Nucleus accumbens (tissue), 56 donors: ENCODE data around the gene CHRNE.
A peak's percentile ranks its signal among the peaks of the same experiment; 100 is the strongest.
"Not testable (repeated sequence)": the region's sequence is repeated elsewhere in the genome, so short reads cannot be mapped to it uniquely, and the experiment has no call there.

ENCODE experiments used
- DNase-seq, 56 donors: peaks; one replicate each; lab custom pipeline; 2025; lab: John Stamatoyannopoulos, UW

Gene CHRNE

GRCh38 chr17:4893272-4893671 is 9.6 kb downstream of the CHRNE start:
- DNase-seq, result no peak

GRCh38 chr17:4892499-4893221 is 10.2 kb downstream of the CHRNE start:
- DNase-seq, result no peak

DNA sequence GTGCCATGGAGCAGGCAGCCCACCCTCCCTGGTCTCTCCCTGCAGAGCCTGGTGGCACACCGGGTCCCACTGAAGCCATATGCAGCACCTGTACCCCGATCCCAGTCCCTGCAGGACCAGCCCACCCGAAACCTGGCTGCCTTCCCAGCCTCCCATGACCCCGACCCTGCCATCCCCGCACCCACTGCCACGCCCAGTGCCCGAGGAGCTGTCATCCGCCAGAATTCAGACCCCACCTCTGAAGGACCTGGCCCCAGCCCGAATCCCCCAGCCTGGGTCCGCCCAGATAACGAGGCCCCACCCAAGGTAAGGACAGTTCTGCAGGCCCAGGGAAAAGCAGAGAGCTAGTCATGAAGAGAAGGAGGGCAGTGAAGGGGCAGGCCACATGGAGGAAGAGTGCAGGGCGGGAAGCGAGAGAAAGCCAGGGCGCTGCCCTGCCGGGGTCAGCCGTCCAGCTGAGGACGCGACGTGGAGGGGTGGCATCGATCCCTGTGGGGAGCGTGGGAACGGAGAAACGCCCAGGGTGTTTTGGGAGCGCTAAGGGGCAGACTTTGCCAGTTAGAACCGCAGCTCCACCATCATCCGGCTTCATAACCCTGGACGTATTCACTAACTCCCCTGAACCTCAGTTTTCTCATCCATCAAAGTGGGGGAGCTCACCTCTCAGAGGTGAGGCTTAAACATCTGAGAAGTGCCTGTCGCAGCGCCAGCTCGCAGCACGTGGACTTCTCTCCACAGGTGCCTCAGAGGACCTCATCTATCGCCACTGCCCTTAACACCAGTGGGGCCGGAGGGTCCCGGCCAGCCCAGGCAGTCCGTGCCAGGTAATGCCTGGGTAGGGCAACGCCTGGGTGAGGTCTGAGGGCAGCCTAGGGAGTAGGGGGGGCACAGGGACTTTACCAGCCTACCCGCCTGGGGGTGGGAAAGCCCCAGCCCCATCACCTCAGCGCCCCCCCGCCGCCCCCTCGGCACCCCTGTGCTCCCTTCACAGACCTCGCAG is 11.2 kb downstream of the CHRNE start:
- no peak for DNase-seq

GRCh38 chr17:4887581-4887980 is 15.3 kb downstream of the CHRNE start:
- DNase-seq, result no peak

GRCh38 chr17:4886830-4887229 is 16.1 kb downstream of the CHRNE start:
- DNase-seq, result no peak

- DNase-seq, result no peak
Observed at GRCh38 chr17:4884489-4884888, 18.4 kb downstream of the CHRNE start.

DNA sequence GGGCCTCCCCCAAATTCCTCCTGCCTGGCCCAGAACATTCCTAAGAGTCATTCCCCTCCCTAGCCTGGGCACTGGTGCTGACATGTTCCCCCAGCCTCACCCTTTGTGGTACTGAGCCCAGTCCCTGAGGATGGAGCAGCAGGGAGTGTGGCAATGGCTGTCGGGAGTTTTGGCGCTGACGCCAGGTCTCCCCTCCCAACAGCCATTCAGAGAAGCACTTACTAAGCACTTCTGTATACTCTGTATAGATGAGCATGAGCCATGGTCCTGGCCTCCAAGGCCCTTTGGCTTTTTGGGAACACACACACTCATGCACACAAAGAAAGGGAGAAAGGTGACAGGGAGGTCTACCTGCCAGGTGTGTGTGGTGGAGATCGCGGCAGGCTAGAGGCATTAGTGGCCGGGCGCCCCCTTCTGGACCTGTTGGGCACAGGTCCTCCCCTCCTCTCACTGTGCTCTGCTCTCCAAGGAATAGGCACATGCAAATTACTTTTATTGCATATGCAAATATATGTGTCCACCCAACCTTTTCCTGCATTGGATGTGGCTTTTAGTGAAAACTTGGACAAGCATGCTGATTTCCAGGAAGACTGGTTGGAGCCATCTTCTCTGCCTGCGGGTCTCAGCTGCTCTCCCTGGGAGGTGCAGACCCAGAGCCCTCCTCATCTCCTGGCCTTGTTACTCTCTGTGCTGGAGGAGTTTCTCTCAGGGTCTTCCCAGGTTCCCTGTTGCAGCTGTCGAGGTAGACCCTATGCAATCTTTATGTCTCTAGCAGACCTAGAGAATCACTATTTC is 20.9 kb downstream of the CHRNE start:
- DNase-seq, result peak in 42 of 56 donors; percentile 13 to 75 (median 38)

- DNase-seq, result no peak
Observed at GRCh38 chr17:4880857-4881256, 22.0 kb downstream of the CHRNE start.

DNA sequence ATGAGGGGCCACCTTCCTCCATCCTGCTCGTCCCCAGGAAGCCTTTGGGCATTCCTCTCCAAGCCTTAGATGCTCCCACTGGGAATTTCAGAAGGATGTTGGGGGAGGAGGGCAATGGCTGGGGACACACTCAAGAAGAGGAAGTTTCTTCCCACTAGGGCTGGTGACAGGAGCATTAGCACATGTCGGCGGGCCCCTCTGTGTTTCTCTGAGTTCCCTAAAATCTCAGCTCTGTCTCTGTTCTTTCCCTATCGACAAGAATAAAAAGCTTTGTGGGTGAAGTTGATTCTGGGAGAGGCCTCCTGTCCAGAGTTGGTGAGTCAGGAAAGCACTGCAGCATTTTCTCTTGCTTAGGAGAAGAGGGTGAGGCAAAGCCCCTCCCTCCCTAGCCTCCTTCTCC is 23.3 kb downstream of the CHRNE start:
- DNase-seq, result peak in 1 of 56 donors; percentile 10

DNA sequence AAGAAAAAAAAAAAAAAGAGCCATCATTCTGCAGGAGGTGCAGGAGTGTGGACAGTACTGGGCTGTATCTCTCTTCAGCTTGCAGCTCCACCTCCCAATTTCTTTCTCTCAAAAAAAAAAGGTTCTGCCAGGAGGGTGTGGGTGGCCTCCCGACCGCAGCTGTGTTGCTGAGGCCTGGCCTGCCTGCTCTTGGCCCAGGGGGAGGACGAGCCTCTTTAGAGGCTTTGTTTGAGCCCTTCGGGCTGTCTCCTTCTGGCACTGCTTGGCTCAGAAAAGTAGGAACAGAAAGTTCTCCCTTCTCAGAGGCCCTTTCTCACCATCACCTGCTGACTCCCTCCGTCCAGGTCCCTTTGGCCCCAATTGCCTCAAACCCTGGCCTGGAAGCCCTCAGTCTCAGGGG is 25.8 kb downstream of the CHRNE start:
- DNase-seq, result peak in 44 of 56 donors; percentile 8 to 78 (median 40)

DNA sequence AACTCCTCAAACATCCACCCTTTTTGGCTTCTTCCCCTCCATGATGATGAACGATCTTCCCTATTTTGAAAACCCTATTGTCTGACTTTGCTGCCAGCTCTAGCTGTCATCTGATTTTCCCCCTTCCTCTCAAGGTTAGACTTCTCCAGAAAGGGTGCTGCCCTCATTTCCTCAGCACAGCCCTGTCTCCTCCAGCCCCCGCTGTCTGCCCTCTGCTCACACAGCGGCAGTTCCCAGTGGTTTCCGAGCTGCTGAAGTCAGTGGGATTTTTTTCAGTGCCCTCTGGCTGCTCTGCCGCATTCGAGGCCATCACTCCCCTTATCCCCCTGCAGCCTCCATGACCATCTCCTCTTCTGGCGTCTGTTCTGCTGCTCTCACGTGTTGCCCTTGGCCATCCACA is 30.1 kb downstream of the CHRNE start:
- peak in 34 of 56 donors; percentile 6 to 73 (median 26) for DNase-seq

- no peak for DNase-seq
Observed at GRCh38 chr17:4870855-4871254, 32.0 kb downstream of the CHRNE start.

DNA sequence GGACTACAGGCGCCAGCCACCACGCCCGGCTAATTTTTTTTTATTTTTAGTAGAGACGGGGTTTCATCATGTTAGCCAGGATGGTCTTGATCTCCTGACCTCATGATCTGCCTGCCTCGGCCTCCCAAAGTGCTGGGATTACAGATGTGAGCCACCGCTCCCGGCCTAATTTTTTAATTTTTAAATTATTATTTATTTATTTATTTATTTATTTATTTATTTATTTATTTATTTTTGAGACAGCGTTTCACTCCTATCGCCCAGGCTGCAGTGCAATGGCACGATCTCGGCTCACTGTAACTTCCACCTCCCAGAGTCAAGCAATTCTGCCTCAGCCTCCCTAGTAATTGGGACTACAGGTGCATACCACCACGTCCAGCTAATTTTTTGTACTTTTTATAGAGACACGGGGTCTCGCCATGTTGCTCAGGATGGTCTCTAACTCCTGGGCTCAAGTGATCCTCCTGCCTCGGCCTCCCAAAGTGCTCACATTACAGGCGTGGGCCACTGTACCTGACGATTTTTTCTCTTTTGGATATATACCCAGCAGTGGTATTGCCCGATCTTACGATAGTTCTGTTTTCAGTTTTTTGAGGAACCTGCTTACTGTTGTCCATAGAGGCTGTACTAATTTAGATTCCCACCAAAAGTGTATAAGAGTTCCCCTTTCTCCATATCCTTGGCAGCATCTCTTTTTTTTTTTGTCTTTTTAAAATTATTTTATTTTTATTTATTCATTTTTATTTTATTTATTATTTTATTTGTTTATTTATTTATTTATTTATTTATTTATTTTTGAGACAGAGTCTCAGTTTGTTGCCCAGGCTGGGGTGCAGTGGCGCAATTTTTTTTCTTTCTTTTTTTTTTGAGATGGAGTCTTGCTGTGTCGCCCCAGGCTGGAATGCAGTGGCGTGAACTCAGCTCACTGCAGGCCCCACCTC is 33.6 kb downstream of the CHRNE start:
- DNase-seq, result not testable (repeated sequence)

DNA sequence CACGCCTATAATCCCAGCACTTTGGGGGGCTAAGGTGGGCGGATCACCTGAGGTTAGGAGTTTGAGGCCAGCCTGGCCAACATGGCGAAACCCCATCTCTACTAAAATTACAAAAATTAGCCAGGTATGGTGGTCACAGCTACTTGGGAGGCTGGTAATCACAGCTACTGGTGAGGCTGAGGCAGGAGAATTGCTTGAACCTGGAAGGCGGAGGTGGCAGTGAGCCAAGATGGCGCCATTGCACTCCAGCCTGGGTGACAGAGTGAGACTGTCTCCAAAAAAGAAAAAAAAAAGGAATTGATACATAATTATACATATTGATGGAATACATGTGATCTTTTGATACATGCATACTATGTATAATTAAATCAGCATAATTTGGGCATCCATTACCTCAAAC is 35.4 kb downstream of the CHRNE start:
- DNase-seq, result not testable (repeated sequence)

- DNase-seq, result no peak
Observed at GRCh38 chr17:4863321-4863720, 39.6 kb downstream of the CHRNE start.

- no peak for DNase-seq
Observed at GRCh38 chr17:4862720-4863119, 40.2 kb downstream of the CHRNE start.

GRCh38 chr17:4861052-4861451 is 41.8 kb downstream of the CHRNE start:
- peak in 6 of 56 donors; percentile 18 to 37 (median 26) for DNase-seq

GRCh38 chr17:4860651-4861050 is 42.2 kb downstream of the CHRNE start:
- peak in 4 of 56 donors; percentile 23 to 36 (median 32) for DNase-seq
